ENCODE data around the gene SPCS1.
"Not testable (repeated sequence)": the region's sequence is repeated elsewhere in the genome, so short reads cannot be mapped to it uniquely, and the experiment has no call there.

SPCS1 gene

GRCh38 chr3:52719618-52720017 is 13.7 kb downstream of the SPCS1 start:
- TF ChIP-seq CTCF (IDR thresholded peaks at IDR 0.05; ENCODE audit: borderline replicate concordance, insufficient read depth, low read depth, low read length), result no peak
- no peak overlapping the region for H3K4me3 ChIP-seq (ENCODE audit: low read depth, low read length)

DNA sequence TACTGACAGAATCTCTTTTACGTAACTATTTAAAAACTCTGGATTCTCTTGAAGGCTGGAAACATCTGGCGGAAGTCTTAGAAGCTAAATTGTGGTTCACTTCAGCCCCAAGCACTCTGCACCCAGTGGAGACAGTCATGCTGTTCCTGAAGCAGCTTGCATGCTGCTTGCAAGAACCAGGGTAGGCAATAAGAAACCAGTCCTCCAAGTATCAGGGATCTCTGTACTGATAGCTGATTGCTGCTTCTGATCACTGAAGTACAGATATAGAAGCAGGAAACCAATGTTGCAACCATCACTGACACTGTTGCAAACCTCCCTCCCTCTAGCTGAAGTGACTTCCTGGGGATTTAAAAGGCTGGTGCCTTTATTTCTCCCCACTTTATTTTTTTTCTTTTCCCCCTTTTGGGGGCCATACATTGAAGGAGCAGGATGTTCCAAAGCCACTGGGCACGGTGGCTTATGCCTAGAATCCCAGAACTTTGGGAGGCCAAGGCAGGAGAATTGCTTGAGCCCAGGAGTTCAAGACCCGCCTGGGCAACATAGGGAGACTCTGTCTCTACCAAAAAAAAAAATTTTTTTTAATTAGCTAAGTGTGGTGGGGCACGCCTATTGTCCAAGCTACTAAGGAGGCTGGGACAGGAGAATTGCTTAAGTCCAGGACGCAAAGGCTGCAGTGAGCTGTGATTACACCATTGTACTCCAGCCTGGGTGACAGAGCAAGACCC is 15.3 kb downstream of the SPCS1 start:
- H3K4me3 ChIP-seq (ENCODE audit: low read depth, low read length), result no peak overlapping the region
- no peak for TF ChIP-seq CTCF (IDR thresholded peaks at IDR 0.05; ENCODE audit: borderline replicate concordance, insufficient read depth, low read depth, low read length)

- H3K4me3 ChIP-seq (ENCODE audit: low read depth, low read length), result no peak overlapping the region
- no peak for TF ChIP-seq CTCF (IDR thresholded peaks at IDR 0.05; ENCODE audit: borderline replicate concordance, insufficient read depth, low read depth, low read length)
These were observed 15.8 kb downstream of the SPCS1 start for GRCh38 chr3:52721730-52722008.

GRCh38 chr3:52722491-52722890 is 16.6 kb downstream of the SPCS1 start:
- no peak for TF ChIP-seq CTCF (IDR thresholded peaks at IDR 0.05; ENCODE audit: borderline replicate concordance, insufficient read depth, low read depth, low read length)

GRCh38 chr3:52723935-52724334 is 18.0 kb downstream of the SPCS1 start:
- no peak overlapping the region for H3K4me3 ChIP-seq (ENCODE audit: low read depth, low read length)
- TF ChIP-seq CTCF (IDR thresholded peaks at IDR 0.05; ENCODE audit: borderline replicate concordance, insufficient read depth, low read depth, low read length), result no peak

More at GRCh38 chr3:52722491-52722890, 16.6 kb downstream of the SPCS1 start:
- H3K4me3 ChIP-seq (ENCODE audit: low read depth, low read length), result no peak overlapping the region

GRCh38 chr3:52724511-52724910 is 18.6 kb downstream of the SPCS1 start:
- TF ChIP-seq CTCF (IDR thresholded peaks at IDR 0.05; ENCODE audit: borderline replicate concordance, insufficient read depth, low read depth, low read length), result no peak
- no peak overlapping the region for H3K4me3 ChIP-seq (ENCODE audit: low read depth, low read length)

DNA sequence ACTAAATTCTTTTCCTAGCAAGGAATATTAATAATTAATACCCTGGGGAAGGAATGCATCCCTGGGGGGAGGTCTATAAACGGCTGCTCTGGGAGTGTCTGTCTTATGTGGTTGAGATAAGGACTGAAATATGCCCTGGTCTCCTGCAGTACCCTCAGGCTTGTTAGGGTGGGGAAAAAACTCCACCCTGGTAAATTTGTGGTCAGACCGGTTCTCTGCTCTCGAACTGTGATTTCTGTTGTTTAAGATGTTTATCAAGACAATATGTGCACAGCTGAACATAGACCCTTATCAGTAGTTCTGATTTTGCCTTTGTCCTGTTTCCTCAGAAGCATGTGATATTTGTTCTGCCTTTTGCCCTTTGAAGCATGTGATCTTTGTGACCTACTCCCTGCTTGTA is 22.8 kb downstream of the SPCS1 start:
- H3K4me3 ChIP-seq (ENCODE audit: low read depth, low read length), result not testable (repeated sequence)

GRCh38 chr3:52730681-52731080 is 24.8 kb downstream of the SPCS1 start:
- TF ChIP-seq CTCF (IDR thresholded peaks at IDR 0.05; ENCODE audit: borderline replicate concordance, insufficient read depth, low read depth, low read length), result no peak
- H3K4me3 ChIP-seq (ENCODE audit: low read depth, low read length), result no peak overlapping the region
